GM18517 (cell line): ENCODE data around the gene CDK14.
"Not testable (repeated sequence)": the region's sequence is repeated elsewhere in the genome, so short reads cannot be mapped to it uniquely, and the experiment has no call there.

Experiments
- ATAC-seq: cut with Tn5 transposase; IDR thresholded peaks from one replicate; pipeline ENCODE4 v1.9.1; 2021; ENCODE audit warnings: mild to moderate bottlenecking, moderate library complexity; ENCODE audit not compliant: unreplicated experiment

The CDK14 gene

GRCh38 chr7:90713628-90714027 lies 117.5 kb downstream of the CDK14 start:
- no peak for ATAC-seq

- peak; percentile 64 for ATAC-seq
These were observed 118.9 kb downstream of the CDK14 start for GRCh38 chr7:90715067-90715466.

- no peak for ATAC-seq
These were observed 121.4 kb downstream of the CDK14 start for GRCh38 chr7:90717296-90718060.

GRCh38 chr7:90719155-90719554 lies 123.0 kb downstream of the CDK14 start:
- no peak for ATAC-seq

- no peak for ATAC-seq
These were observed 125.1 kb downstream of the CDK14 start for GRCh38 chr7:90720984-90721760.

- no peak for ATAC-seq
These were observed 125.8 kb downstream of the CDK14 start for GRCh38 chr7:90721869-90722431.

- no peak for ATAC-seq
These were observed 127.1 kb downstream of the CDK14 start for GRCh38 chr7:90723233-90723632.

GRCh38 chr7:90723866-90724265 lies 127.7 kb downstream of the CDK14 start:
- ATAC-seq, result no peak

- ATAC-seq, result no peak
These were observed 130.0 kb downstream of the CDK14 start for GRCh38 chr7:90726120-90726519.

- no peak for ATAC-seq
These were observed 130.5 kb downstream of the CDK14 start for GRCh38 chr7:90726623-90727022.

- ATAC-seq, result no peak
These were observed 131.3 kb downstream of the CDK14 start for GRCh38 chr7:90727412-90727811.

GRCh38 chr7:90728568-90728967 lies 132.4 kb downstream of the CDK14 start:
- peak; percentile 71 for ATAC-seq

- not testable (repeated sequence) for ATAC-seq
These were observed 139.6 kb downstream of the CDK14 start for GRCh38 chr7:90735611-90736280.

- no peak for ATAC-seq
These were observed 140.2 kb downstream of the CDK14 start for GRCh38 chr7:90736316-90736715.

- ATAC-seq, result peak; percentile 99
These were observed 141.1 kb downstream of the CDK14 start for GRCh38 chr7:90736968-90737939.

GRCh38 chr7:90738249-90738648 lies 142.1 kb downstream of the CDK14 start:
- ATAC-seq, result no peak

- ATAC-seq, result no peak
These were observed 143.6 kb downstream of the CDK14 start for GRCh38 chr7:90739716-90740115.

- ATAC-seq, result no peak
These were observed 144.3 kb downstream of the CDK14 start for GRCh38 chr7:90740386-90740785.

GRCh38 chr7:90743626-90744025 lies 147.5 kb downstream of the CDK14 start:
- no peak for ATAC-seq

- ATAC-seq, result no peak
These were observed 151.4 kb downstream of the CDK14 start for GRCh38 chr7:90747516-90747915.
